Stomach (tissue), 9 donors: ENCODE data around the gene AMDHD2. TPM values are rescaled to one million over a fixed set of nuclear protein-coding genes. Genes with fewer than 3 reads are reported as not detected.

Experiments used
- DNase-seq, 2 donors: peaks; one replicate each; pipeline versions ENCODE4 v3.0.0 to v3.0.0-alpha.2; 2013 to 2019
- H3K27ac ChIP-seq, 5 donors: fragments of 200-600 bp in 4 of 5; sonication (generic) in 4 of 5; one replicate each; pipeline ENCODE4 v1.5.1; 2013 to 2019; ENCODE audit warnings: mild to moderate bottlenecking in 1 of 5, moderate library complexity in 1 of 5
- H3K27me3 ChIP-seq, 3 donors: fragments of 200-600 bp; sonication (generic); one replicate each; pipeline ENCODE4 v1.5.1; 2017 to 2019; ENCODE audit warnings: mixed run types in 1 of 3
- H3K36me3 ChIP-seq, 4 donors: fragments of 200-600 bp; sonication (generic); 1 replicate in 3 of 4; 2 replicates in 1 of 4; pipeline ENCODE4 v1.5.1; 2016 to 2019
- H3K4me1 ChIP-seq, 4 donors: fragments of 200-600 bp; sonication (generic); one replicate each; pipeline ENCODE4 v1.5.1; 2016 to 2019
- H3K4me3 ChIP-seq, 4 donors: fragments of 200-600 bp; sonication (generic) in 3 of 4; one replicate each; pipeline ENCODE4 v1.5.1; 2016 to 2019; ENCODE audit warnings: mild to moderate bottlenecking in 1 of 4
- H3K9me3 ChIP-seq, 4 donors: fragments of 200-600 bp; sonication (generic); one replicate each; pipeline ENCODE4 v1.5.1; 2016 to 2019
- CTCF ChIP-seq, 7 experiments: fragments of 450-650 bp in 4 of 7; fragments of 200-600 bp in 3 of 7; sonication (generic) in 3 of 7; IDR thresholded peaks; one replicate each; pipeline ENCODE4 v1.5.1; 2016 to 2019; ENCODE audit warnings: antibody characterized with exemption in 7 of 7, control low read depth in 2 of 7, mild to moderate bottlenecking in 1 of 7
- EP300 ChIP-seq: sonication (generic); formaldehyde crosslinking; IDR thresholded peaks from one replicate; pipeline ENCODE4 v1.6.1; 2017; ENCODE audit warnings: antibody characterized with exemption
- POLR2A ChIP-seq, 4 donors: fragments of 450-650 bp; IDR thresholded peaks; one replicate each; pipeline ENCODE4 v1.6.1; 2016; ENCODE audit warnings: antibody characterized with exemption in 4 of 4, control low read depth in 2 of 4, mild to moderate bottlenecking in 1 of 4, moderate library complexity in 1 of 4
- POLR2AphosphoS5 ChIP-seq, 3 donors: sonication (generic); formaldehyde crosslinking; IDR thresholded peaks; one replicate each; pipeline ENCODE4 v1.6.1; 2016; ENCODE audit warnings: antibody characterized with exemption in 3 of 3
- WGBS, 5 donors: extraction: QIAGEN DNeasy Blood & Tissue Kit in 3 of 5; methylation state at CpG; one replicate each; pipeline versions ENCODE4 v1.1.5 to v1.1.7; 2013 to 2018; 5-methylcytosine and 5-hydroxymethylcytosine counted together
- intact Hi-C: fragments of 100-400 bp; cut with DNase I; formaldehyde crosslinking; loops from one replicate; pipeline ENCODE4 v1.15.1; 2023; ENCODE audit warnings: low total_unique reads
- polyA plus RNA-seq, 3 donors: library from polyadenylated mRNA; stranded (reverse); fragments of 200-250 nt; gene quantifications; one replicate each; pipeline ENCODE4 v1.2.3, GENCODE V29; 2013
- total RNA-seq, 5 donors: library from RNA; depleted of rRNA; stranded (reverse); fragments of >200 nt; gene quantifications; one replicate each; pipeline versions ENCODE4 v1.1.0 to v1.2.3, GENCODE V29; 2014 to 2016
- donor health status: healthy with polysubstance abuse.
- donor health status: Bipolar disorder and iron deficiency.
- donor health status: healthy.

The AMDHD2 gene
- total and polyA plus RNA-seq, 8 donors = 13.4 to 76.8 (median 22.9) TPM

DNA sequence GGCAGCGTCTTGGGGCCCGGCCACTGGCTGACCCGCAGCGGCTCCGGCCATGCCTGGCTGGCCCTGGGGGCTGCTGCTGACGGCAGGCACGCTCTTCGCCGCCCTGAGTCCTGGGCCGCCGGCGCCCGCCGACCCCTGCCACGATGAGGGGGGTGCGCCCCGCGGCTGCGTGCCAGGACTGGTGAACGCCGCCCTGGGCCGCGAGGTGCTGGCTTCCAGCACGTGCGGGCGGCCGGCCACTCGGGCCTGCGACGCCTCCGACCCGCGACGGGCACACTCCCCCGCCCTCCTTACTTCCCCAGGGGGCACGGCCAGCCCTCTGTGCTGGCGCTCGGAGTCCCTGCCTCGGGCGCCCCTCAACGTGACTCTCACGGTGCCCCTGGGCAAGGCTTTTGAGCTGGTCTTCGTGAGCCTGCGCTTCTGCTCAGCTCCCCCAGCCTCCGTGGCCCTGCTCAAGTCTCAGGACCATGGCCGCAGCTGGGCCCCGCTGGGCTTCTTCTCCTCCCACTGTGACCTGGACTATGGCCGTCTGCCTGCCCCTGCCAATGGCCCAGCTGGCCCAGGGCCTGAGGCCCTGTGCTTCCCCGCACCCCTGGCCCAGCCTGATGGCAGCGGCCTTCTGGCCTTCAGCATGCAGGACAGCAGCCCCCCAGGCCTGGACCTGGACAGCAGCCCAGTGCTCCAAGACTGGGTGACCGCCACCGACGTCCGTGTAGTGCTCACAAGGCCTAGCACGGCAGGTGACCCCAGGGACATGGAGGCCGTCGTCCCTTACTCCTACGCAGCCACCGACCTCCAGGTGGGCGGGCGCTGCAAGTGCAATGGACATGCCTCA is 48.3 kb upstream of the AMDHD2 start:
- TF ChIP-seq CTCF (IDR thresholded peaks at IDR 0.05) (no peak), POLR2A (IDR thresholded peaks at IDR 0.05) (no peak), POLR2AphosphoS5 (IDR thresholded peaks at IDR 0.05) (no peak), EP300 (no peak)
- Histone ChIP-seq H3K9me3 (no peaks in the 10 kb centered on the region), H3K4me1 (peaks cover 56 to 78% (median 77%) of the 10 kb centered on the region in 4 donors), H3K27ac (peak overlapping the region in 1 of 5 donors; percentile 24), H3K4me3 (peak overlapping the region in 3 of 4 donors; percentile 28 to 42 (median 30)), H3K36me3 (no peaks in the 10 kb centered on the region), H3K27me3 (peaks cover 19 to 69% (median 62%) of the 10 kb centered on the region in 3 donors)
- WGBS, 5 donors = 39 to 47% (median 40%) methylated on average over 16 to 61 of the region's 61 CpGs
- intact Hi-C loops = no loop called here
- DNase-seq = peak in 1 of 2 donors; percentile 51

- intact Hi-C loops = no loop called here
- H3K27me3 ChIP-seq = peaks cover 19 to 63% (median 61%) of the 10 kb centered on the region in 3 donors
- H3K4me3 ChIP-seq = no peak overlapping the region
- WGBS, 5 donors = 92 to 98% (median 95%) methylated on average over 8 to 27 of the region's 27 CpGs
- DNase-seq = no peak
- no peak overlapping the region for H3K27ac ChIP-seq
- H3K9me3 ChIP-seq = no peaks in the 10 kb centered on the region
- peaks cover 61 to 78% (median 77%) of the 10 kb centered on the region in 4 donors for H3K4me1 ChIP-seq
- TF ChIP-seq EP300 = no peak
- no peaks in the 10 kb centered on the region for H3K36me3 ChIP-seq
These were observed 47.7 kb upstream of the AMDHD2 start for GRCh38 chr16:2472488-2472864.

DNA sequence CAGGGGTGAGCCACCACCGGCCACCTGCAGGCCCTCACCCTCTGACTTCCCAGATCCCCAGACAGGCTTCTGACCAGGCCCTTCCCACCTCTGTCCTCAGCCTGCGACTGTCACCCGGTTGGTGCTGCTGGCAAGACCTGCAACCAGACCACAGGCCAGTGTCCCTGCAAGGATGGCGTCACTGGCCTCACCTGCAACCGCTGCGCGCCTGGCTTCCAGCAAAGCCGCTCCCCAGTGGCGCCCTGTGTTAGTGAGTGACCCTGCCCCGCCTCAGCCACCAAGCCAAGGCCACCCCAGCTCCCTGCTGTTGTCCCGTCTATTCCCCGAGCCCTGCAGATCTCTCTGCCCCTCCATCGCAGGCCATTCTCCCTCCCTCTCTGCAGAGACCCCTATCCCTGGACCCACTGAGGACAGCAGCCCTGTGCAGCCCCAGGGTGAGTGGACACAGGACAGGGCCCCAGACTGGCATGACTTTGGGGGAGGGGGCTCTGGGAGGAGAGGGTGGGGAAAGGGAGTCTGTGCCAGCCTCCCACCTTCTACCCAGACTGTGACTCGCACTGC is 47.2 kb upstream of the AMDHD2 start:
- peaks cover 59 to 78% (median 74%) of the 10 kb centered on the region in 4 donors for H3K4me1 ChIP-seq
- WGBS, 5 donors = 77 to 82% (median 78%) methylated on average over 10 to 14 of the region's 14 CpGs
- intact Hi-C loops = no loop called here

DNA sequence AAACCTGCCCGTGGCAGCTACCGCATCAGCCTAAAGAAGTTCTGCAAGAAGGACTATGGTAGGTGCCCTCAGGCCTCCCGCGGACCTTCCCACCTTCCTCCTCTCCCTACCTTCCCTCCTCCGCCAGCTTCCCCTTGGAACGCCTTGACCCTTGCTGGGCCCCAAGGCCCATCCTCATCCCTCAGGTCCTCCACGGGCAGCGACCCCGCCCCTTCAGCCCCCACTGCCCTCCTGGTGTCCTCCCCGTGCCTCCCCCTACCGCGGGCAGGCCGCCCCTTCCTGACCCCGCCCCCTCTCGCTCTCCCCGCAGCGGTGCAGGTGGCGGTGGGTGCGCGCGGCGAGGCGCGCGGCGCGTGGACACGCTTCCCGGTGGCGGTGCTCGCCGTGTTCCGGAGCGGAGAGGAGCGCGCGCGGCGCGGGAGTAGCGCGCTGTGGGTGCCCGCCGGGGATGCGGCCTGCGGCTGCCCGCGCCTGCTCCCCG is 46.7 kb upstream of the AMDHD2 start:
- Histone ChIP-seq H3K27ac (no peak overlapping the region), H3K4me3 (peak overlapping the region; percentile 60 to 90 (median 80)), H3K27me3 (peaks cover 19 to 53% (median 51%) of the 10 kb centered on the region in 3 donors), H3K9me3 (no peaks in the 10 kb centered on the region), H3K4me1 (peaks cover 54 to 77% (median 71%) of the 10 kb centered on the region in 4 donors), H3K36me3 (no peaks in the 10 kb centered on the region)
- DNase-seq = peak in 1 of 2 donors; percentile 62
- no peak for TF ChIP-seq EP300
- no peak for TF ChIP-seq POLR2A (IDR thresholded peaks at IDR 0.05)
- no peak for TF ChIP-seq POLR2AphosphoS5 (IDR thresholded peaks at IDR 0.05)
- TF ChIP-seq CTCF (IDR thresholded peaks at IDR 0.05) = no peak
- WGBS, 5 donors = 4 to 20% (median 7%) methylated on average over 13 to 49 of the region's 49 CpGs
- intact Hi-C loops = no loop called here

More for the DNA sequence above, 47.2 kb upstream of the AMDHD2 start:
- peak overlapping the region in 2 of 4 donors; percentile 79 to 90 for H3K4me3 ChIP-seq
- TF ChIP-seq CTCF (IDR thresholded peaks at IDR 0.05) (no peak), EP300 (no peak), POLR2AphosphoS5 (IDR thresholded peaks at IDR 0.05) (no peak), POLR2A (IDR thresholded peaks at IDR 0.05) (no peak)
- peaks cover 19 to 59% (median 57%) of the 10 kb centered on the region in 3 donors for H3K27me3 ChIP-seq
- H3K9me3 ChIP-seq = no peaks in the 10 kb centered on the region
- DNase-seq = no peak
- no peaks in the 10 kb centered on the region for H3K36me3 ChIP-seq
- no peak overlapping the region for H3K27ac ChIP-seq
